HG02840 (cell line): ENCODE results near the gene IYD.
"Not testable (repeated sequence)": the region's sequence is repeated elsewhere in the genome, so short reads cannot be mapped to it uniquely, and the experiment has no call there.

Source experiments
- ATAC-seq: cut with Tn5 transposase; IDR thresholded peaks from one replicate; pipeline ENCODE4 v1.9.1; 2021; ENCODE audit warnings: mild to moderate bottlenecking, moderate library complexity, moderate number of reproducible peaks; ENCODE audit not compliant: unreplicated experiment, low FRiP score

Gene IYD

DNA sequence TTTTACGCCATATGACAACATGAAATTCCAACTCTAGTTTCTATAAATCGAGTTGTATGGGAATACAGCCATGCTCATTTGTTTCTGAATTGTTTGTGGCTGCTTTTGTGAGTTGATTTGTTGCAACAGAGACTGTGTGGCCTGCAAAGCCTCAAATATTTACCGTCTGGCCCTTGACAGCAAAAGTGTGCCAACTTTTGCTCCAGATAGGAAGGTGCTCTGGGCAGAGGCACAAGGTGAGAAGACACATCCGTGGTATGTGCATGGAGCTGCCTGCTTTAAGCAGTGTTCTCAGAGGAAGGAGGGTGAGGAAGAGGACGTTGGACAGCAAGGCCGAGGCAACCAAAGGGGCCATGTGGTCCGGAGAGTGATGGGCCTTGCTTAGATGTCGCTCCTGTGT is 57.4 kb downstream of the IYD start:
- no peak for ATAC-seq

DNA sequence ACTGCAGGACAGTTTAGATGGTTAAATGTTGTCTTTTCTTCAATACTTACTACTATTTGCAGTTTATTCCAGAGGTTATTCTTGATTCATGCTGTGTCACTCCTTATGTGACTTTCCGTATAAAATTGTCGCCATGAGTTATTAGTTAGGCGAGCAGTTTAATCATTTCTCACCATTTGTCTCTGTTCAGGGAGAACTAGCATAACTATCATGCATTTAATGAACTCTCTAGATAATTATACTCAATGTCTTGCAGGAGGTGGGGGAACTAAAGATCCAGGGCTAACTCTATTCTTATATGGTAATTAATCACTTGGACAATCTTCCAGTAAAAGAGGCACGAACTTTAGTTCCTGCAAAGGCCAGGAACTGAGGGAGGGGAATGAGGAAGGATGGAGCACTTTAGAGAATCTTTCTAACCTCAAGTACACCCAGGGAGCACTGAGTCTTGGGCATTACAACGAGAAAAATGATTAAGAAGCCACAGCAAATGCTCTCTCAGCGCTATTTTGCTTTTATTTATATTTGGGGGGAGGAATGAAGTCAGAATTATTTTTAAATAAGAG is 58.3 kb downstream of the IYD start:
- no peak for ATAC-seq

DNA sequence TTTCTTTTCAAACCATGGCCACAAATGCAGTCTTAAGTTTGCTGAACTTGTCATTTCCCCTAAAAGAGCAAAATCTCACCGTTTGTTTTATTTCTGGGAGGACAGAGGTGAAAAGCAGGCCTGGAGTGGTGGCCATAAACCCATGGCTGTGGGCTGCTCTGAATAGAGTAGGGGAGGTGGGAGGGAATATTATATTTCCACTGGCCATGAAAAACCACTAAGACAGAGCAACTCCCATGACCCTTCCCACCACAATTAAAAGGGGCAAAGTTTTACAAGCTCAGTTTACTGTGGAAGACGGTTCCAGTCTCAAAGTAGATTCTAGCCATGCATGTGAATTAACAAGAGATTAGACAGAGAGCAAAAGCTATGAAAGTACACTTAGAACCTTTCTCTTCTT is 59.0 kb downstream of the IYD start:
- ATAC-seq = no peak

DNA sequence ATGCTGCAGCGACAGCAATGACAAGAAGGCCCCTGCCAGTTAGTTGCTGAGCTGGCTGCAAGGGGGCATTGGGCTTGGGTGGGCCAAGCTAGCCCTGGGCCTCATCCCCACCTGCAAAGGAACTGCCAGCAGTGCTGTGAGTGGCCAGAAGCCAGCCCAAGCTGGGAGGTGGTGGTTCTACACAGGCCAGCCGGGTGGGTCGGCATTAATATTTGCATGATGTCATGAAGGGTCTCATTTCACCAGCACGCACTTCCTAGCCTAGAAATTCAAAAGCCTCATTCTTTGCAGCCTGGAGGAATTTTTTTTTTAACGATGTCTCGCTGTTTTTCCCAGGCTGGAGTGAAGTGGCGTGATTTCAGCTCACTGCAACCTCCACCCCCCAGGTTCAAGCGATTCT is 62.0 kb downstream of the IYD start:
- no peak for ATAC-seq

DNA sequence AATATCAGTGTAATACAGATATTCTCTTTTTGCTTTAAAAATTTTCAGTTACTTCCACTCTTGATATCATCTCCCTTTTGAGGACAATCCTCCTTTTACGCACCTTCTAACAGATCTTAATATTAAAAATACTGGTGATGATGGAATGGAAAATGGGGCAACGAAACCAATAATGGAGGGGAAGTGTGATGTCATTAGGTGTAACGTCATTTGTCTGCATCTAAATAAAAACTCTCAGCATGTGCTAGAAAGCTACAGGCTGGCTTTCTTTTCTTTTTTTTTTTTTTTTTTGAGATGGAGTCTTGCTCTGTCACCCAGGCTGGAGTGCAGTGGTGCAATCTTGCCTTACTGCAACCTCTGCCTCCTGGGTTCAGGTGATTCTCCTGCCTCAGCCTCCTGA is 66.5 kb downstream of the IYD start:
- no peak for ATAC-seq

DNA sequence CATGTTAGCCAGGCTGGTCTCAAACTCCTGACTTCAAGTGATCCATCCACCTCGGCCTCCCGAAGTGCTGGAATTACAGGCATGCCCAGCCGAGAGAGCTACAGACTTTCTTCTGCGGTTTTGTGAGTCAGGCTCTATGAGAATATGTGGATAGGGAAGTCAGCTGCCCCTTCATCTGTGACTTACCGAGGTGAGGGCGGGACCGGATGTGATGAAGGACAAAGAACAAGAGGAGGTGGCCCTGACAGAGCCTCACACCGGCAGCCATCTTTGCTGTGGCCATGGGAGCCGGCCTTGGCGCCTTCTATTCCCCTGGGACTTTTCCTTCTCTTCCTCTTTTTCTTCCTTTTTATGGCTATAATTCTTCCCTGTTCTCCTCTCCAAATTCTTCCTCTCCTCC is 67.0 kb downstream of the IYD start:
- ATAC-seq = no peak

DNA sequence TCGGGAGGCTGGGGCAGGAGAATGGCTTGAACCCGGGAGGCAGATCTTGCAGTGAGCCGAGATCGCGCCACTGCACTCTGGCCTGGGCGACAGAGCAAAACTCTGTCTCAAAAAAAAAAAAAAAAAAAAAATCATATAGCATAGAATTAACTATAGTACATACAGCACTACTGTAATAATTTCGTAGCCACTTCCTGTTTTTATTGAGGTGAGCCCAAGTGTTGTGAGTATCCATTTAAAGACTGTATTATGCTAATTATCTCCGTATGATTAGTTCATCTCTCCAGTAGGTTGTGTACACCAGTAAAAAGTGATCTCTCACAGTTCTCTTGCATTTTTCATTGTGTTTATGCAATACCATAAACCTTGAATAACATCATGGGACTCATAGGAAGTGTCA is 70.6 kb downstream of the IYD start:
- no peak for ATAC-seq

DNA sequence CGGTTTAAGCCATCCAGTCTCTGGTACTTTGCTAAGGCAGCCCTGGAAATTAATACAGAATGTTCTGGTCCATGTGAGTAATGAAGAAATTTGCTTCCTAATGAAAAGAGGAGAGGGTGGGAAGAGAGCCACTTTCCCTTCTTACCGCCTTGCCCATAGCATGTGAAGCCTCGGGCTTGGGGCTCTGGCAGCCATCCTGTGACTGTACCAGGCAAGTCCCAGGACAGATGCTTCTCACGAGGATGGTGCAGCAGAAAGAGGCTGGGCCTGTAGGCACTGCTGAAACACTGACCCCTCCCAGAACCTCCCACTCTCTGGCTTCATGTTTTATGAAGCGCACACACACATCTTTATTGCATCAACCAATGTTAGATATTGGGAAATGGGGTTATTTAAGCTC is 74.8 kb downstream of the IYD start:
- ATAC-seq = no peak

DNA sequence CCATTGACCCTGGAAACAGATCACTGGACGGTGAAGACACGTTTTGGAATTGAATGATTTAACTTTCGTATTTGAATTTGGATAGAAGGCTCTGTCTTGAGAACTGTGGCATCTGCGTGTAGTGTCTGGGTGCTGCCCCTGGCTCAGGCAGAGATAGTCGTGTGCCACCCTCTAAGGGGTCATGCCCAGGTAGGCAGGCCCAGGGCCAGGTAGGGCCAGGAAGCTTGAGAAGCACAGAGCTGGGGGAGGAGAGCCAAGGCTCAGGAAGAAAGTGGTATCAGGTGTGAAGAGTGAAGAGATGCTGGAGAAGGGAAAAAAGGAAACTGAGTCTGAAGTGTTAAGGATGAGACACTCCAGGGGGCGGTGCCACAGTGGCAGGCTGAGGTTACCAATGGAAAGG is 75.5 kb downstream of the IYD start:
- no peak for ATAC-seq

DNA sequence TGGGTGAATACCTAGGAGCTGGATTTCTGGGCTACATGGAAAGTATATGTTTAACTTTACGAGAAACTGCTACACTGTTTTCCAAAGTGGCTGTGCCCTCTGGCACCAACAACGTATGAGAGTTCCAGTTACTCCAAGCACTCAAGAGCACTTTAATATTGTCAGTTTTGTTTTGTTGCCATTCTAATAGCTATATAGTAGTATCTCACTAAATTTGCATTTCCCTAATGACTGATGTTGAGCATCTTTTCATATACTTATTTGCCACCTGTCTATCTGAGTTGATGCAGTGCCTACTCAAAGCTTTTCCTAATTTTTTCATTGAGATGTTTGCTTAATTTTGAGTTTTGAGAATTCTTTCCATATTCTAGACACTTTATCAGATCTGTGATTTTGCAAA is 76.7 kb downstream of the IYD start:
- no peak for ATAC-seq

DNA sequence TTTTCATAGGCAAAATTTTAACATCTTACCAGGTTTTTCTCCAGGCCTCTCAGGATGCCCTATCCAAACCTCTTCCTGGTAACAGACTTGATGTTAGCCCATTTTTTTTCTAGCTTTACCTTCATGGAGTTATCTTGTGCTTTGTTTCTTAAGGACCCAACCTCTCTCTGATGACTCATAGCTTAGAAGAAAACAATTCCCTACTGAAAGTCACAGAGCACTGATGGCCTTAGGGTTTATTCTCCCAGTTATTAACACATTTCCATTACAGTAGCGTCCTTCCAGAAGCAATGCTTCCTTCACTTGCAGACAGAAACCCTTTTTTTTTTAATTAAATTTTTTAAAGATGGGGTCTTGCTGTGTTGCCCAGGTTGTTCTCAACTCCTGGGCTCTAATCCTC is 79.4 kb downstream of the IYD start:
- no peak for ATAC-seq

DNA sequence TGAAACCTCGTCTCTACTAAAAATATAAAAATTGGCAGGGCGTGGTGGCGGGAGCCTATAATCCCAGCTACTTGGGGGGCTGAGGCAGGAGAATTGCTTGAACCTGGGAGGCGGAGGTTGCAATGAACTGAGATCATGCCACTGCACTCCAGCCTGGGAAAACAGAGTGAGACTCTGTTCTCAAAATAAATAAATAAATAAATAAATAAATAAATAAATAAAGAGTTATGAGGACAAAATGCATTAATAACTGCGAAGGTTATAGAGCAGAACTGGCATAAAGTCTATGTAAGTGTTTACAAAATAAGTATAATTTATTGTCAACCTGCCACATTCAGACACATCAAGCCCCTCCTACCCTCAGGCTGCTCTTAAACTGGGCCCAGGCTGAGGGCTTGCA is 80.2 kb downstream of the IYD start:
- ATAC-seq = not testable (repeated sequence)

DNA sequence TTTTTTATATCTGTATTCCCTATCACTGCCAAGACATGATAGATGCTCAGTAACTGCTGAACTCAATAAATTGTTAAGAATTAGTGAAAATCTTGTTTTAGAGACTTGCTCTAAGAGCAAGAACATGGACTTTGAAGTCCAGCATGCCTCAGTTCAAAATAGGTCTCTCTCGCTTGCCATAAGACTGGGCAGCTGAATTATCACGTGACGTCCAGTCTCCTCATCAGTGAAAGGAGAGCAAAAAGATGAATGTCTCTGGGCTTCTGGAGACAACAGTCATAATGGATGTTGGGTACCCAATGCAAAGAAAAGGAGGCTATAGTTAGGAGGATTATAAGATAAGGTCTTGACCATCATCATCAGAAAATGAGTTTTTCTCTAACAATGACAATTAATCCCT is 82.1 kb downstream of the IYD start:
- ATAC-seq = no peak

DNA sequence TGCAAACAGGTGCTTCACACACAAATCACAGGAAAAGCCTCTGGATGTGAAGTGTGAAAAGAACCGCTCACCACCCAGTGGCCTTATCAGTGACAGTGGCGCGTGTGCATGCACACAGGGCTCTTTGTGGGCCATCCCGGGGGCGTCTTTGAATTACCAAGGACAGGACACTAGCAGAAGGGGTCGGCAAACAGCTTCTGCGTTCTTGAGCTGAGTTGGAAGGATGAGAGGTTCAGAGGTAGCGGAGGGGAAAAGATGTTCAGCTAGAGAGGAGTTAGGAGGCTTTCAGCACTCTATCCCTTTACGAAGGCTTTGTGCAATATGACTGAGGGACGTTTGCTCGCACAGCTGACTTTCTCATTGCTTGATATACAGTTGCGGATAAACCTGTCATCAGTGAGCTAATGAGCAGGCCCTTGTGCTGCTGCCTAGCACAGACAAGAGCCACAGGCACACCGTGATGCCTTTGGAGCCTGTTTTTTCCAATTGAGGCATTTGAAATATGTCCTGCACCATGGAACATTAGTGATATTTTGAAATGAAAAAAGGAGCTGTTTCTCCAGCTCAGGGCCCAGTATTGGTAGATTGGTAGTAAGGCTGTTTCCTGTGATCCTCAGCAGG is 83.1 kb downstream of the IYD start:
- ATAC-seq = no peak

DNA sequence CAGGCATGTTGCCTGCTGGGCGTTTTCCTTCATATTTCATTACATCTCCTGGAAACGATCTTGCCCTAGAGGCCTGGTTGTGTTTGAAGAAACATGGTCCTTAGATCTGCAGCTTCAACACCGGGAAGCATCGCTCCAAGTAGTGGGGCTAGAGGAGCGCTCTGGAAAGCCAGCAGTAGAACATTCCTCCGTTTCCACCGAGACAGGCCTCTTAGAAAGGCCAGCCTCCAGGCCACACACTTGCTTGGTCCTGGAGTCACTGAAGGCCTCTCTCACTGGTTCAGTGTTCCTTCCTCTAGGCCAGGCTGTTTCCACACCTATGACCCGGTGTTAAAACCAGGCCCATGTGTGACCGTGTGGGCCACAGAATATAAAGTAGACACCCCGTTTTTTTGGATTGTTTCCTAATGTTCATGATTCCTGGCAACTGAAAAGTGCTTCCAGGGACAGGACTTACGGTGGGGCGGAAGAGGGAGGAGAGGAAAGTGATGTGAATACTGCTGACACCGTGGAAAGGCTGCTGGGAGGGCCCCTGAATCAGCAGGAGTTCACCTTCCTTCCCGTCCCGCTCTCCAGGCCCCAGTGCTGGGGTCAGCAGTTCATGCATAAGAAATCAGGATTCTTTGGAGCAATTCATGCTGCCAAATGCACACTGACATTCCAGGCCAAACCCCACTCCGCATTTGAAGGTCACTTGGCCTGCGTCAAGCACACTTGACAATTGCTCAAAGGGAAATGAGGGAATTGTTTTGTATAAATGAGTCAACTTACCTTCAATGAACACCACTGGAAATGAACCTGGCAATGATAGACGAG is 83.8 kb downstream of the IYD start:
- ATAC-seq = no peak

DNA sequence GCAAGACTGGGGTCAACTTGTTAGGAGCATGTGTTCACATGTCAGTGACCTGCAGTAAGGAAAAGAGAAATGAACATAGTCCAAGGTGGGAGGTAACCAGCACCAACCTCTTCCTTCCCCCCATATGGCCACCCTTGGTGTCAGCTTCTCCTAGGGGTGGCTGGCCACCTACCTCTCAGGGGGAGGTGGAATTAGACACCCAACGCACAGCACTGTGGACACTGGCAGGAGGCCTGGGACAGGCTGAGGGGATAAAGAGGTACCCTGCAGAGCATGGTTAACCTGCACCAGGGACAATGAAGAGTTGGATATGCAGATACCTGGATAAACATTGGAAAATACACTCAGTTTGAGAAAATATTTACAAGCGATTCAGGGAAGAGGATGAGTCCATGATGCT is 84.5 kb downstream of the IYD start:
- ATAC-seq = no peak
